Urothelium cell line (cell line): Measurements from ENCODE around the gene LYST.
"Not testable (repeated sequence)": the region's sequence is repeated elsewhere in the genome, so short reads cannot be mapped to it uniquely, and the experiment has no call there.

Source experiments
- DNase-seq: peaks from one replicate; pipeline ENCODE4 v3.0.0; 2011; ENCODE audit warnings: low spot score, mixed read lengths
- FAIRE-seq: peaks from 2 replicates; lab custom pipeline; 2011; peaks lifted over from hg19 to GRCh38; lab: Jason Lieb, UNC

The LYST gene

GRCh38 chr1:235866205-235866912 lies at the start of gene LYST:
LYST (minus strand) TSS chr1:235866906; CDS start chr1:235830417, 36,489 bp downstream.
- FAIRE-seq (no peak), DNase-seq (peak; percentile 45)

DNA sequence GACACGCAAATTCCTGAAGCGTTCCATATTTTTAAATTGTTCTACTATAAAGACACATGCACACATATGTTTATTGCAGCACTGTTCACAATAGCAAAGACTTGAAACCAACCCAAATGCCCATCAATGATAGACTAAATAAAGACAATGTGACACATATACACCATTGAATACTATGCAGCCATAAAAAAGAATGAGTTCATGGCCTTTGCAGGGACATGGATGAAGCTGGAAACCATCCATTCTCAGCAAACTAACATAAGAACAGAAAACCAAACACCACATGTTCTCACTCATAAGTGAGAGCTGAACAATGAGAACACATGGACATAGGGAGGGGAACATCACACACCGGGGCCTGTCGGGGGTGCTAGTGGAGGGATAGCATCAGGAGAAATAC lies 48.8 kb upstream of the LYST start:
- not testable (repeated sequence) for FAIRE-seq

GRCh38 chr1:235913311-235913710 lies 46.6 kb upstream of the LYST start:
- DNase-seq: no peak
- no peak for FAIRE-seq

More for the DNA sequence above, 48.8 kb upstream of the LYST start:
- not testable (repeated sequence) for DNase-seq

GRCh38 chr1:235911876-235912275 lies 45.2 kb upstream of the LYST start:
- DNase-seq: no peak

GRCh38 chr1:235911300-235911662 lies 44.6 kb upstream of the LYST start:
- FAIRE-seq (no peak), DNase-seq (no peak)

More at GRCh38 chr1:235911876-235912275, 45.2 kb upstream of the LYST start:
- FAIRE-seq: no peak

DNA sequence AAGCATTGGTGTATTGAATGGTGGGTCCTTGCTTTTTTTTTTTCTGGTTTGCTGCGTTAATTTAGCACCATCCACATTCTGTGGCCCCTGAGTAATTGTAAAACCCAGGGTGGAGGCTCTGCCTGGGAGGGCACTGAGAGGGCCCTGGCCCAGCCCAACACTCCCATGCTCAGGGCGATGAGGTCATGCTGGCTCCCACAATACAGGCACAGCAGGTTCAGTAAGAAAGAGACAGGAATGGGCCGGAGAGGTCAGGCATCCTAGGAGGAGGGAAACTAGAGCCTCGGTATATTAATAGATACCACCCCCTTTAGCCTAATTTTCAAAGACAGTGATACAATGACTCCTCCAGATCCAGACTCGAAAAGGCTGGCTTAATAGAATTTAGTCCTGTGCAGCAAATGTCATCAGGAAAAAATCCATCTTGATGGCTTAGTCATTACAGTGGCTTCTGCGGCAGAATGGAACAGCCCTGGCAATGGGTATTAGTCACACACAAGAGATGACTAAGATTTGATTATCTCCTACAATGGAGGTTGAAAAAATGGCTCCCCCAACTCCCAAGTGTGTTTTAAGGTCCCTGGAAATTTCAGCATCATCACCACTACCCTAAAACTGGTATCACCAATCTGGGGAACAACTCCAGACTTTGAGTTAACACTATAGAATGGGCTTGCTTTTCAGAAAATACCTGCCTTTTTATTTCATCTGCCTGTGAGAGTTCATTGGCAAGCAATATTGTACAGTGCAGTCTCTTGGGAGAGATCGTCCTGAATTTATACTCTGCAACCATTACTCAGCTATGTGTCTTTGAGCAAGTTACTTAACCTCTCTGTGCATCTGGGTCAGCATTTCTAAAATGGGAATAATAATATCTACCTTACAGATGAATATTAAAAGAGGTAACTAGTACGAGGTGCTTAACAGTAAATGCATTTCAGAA lies 43.9 kb upstream of the LYST start:
- FAIRE-seq (no peak), DNase-seq (peak; percentile 88)

DNA sequence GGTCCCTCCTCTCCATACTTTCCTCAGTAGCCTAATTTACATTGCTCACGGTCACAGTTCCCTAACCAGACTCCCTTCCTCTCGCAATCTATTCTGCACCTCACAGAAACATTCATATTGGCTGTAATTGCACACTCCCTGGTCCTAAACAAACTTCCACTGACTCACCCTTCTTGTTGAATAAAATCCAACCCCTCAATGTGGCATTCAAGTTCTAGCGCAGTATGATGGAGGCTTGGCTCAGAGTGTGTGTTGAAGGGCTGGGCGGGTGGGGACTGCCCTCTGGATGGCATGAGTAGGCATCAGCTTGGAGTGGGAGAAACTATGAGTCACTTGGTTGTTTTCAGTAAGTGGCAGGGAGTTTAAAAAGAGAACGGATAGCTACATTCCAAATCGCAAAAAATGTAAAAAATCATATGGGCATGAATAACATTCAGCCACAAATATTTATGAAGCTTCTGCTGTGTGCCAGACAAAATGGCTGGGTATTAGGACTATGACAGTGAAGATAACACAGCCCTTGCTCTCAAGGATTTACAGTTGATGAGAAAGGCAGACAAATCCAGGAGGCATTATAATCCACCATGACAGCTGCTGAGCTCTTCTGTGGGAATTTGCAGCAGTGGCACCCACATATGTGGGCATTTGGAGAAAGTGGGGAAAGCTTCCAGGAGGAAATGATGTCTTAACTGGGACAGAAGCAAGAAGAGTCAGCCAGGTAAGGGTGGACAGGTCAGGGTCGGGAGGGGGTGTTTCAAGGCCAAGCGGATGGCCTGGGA lies 42.2 kb upstream of the LYST start:
- peak; percentile 20 for FAIRE-seq
- peak; percentile 80 for DNase-seq

DNA sequence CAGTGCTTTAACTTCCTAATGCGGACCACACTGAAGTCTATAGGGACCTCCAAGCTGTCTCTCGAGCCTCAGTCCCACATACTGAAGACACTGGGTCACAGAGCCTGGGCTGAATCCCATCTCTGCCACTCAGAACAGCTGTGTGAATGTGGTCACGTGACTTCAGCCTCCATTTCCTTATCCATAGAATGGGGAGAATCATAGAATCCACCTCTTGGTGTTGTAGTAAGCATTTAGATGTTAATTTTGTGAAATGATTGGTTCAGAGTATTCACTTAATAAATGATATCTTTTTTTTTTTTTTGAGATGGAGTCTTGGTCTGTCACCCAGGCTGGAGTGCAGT lies 41.2 kb upstream of the LYST start:
- no peak for FAIRE-seq
- DNase-seq: no peak

DNA sequence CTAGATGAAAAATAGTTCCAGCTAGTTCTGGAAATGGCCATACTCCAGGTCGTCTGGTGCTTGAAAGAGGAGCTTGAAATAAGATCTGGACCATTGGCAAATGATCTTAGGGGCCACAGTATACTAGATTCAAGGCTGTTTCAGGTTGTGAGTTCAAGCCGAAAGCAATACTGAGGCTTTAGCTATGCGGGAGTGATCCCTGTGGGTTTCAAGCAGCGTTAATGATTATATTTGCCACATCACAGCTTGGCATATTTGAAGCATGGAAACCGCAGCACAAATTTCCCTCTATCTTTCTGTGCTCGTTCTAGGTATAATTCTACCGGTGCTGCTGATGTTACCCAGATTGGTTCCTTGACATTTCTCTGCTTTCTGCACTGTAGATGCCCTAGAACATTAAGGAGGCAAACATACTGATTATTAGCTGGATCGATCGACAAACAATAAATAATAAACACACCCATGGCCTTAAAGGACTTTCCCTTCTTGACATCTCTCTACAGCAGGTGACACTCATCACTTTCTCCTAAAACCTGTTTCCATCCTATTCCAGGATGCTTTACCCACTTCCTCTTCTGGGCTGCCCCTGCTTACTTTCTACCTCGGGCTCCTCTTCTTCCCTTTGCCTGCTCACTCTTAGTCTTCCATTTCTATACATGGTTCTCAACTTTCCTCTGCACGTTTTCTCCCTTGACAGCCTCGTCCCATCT lies 40.6 kb upstream of the LYST start:
- no peak for DNase-seq
- no peak for FAIRE-seq

DNA sequence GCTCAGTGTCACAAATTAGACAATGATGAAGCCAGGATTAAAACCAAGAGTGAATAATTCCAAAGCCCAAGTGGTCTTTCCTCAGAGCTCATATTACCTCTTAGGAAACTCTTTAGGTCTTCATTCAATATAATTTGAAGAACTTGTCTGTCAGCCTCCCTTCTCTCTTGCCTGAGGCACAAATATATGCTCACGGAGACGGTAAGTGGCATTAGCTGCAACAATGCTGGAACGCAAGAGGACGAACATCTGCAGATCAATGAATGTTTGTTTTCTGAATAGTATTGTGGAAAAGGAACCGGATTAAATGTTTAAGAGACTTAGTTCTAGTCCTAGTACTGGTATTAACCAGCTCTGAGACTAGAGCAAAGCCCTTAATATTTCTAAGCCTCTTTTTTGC lies 39.7 kb upstream of the LYST start:
- FAIRE-seq (no peak), DNase-seq (no peak)

GRCh38 chr1:235903809-235904208 lies 37.1 kb upstream of the LYST start:
- DNase-seq, FAIRE-seq: not testable (repeated sequence)

GRCh38 chr1:235902677-235903542 lies 36.2 kb upstream of the LYST start:
- FAIRE-seq: peak; percentile 73
- peak; percentile 80 for DNase-seq

DNA sequence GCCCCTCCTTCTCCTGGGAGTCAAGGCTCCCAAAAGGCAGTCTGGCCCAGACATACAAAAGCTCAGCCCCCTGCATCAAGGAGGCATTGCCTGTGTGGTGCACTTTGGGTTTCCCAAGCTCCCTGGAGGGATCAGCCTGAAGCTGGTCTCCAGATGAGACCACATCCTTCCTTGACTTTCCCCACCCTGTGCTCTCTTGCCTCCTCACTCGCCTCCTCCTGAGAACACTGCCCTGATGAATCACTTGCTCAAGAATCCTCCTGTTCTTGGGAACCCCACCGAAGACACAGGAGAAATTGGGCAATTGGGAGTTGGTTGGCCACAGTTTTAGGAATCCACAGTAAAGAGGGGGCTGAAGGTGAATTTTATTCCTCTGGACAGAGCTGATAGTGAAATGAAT lies 34.8 kb upstream of the LYST start:
- DNase-seq (no peak), FAIRE-seq (no peak)

DNA sequence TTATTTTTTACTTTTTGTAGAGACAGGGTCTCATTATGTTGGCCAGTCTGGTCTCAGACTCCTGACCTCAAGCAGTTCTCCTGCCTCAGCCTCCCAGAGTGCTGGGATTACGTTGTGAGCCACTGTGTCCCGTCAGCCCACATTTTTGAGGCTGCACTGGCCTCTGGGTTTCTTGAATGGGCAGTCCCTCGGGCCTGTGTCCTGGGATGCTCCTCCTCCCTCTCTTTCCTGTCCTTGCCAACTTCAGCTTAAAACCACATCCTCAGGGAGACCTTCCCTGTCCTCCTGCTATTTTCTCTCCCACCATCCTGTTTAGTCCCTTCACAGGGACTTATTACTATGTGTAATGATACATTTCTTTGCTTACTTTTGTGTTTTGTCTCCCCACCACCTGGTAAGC lies 31.4 kb upstream of the LYST start:
- FAIRE-seq (no peak), DNase-seq (no peak)

GRCh38 chr1:235893840-235894239 lies 27.1 kb upstream of the LYST start:
- DNase-seq (no peak), FAIRE-seq (no peak)

GRCh38 chr1:235892734-235893413 lies 26.2 kb upstream of the LYST start:
- no peak for DNase-seq
- no peak for FAIRE-seq

- FAIRE-seq: no peak
- DNase-seq: no peak
Observed at GRCh38 chr1:235892202-235892601, 25.5 kb upstream of the LYST start.

- FAIRE-seq (no peak), DNase-seq (no peak)
Observed at GRCh38 chr1:235888119-235888643, 21.5 kb upstream of the LYST start.

- no peak for DNase-seq
- FAIRE-seq: no peak
Observed at GRCh38 chr1:235887676-235888075, 21.0 kb upstream of the LYST start.
